Peyer's patch (tissue), 4 donors: ENCODE measurements around the gene PSMA8.

Experiments
- CTCF ChIP-seq, 6 experiments: fragments of 450-650 bp in 4 of 6; fragments of 200-600 bp in 2 of 6; sonication (generic) in 1 of 6; IDR thresholded peaks; one replicate each; pipeline ENCODE4 v1.5.1; 2017 to 2019; ENCODE audit warnings: antibody characterized with exemption in 6 of 6, mild to moderate bottlenecking in 3 of 6, moderate library complexity in 1 of 6
- POLR2A ChIP-seq, 2 donors: fragments of 450-650 bp; IDR thresholded peaks; one replicate each; pipeline ENCODE4 v1.5.1; 2017; ENCODE audit warnings: antibody characterized with exemption in 2 of 2, mild to moderate bottlenecking in 2 of 2, moderate library complexity in 2 of 2

GRCh38 chr18:26134107-26134506 lies 438 bp downstream of the PSMA8 start:
- TF ChIP-seq CTCF (IDR thresholded peaks at IDR 0.05) (no peak), POLR2A (IDR thresholded peaks at IDR 0.05) (no peak)
